Stimulated activated naive CD8-positive, alpha-beta T cell treated with anti-CD3 and anti-CD28 coated beads, Interleukin-15, amount 100 ng/mL, for 72 hours (primary cell): ENCODE measurements around the gene TYW1B.
"Not testable (repeated sequence)": the region's sequence is repeated elsewhere in the genome, so short reads cannot be mapped to it uniquely, and the experiment has no call there.

Experiments used
- ATAC-seq: fragments of 150-1000 bp; cut with Tn5 transposase; 2 replicates; pipeline ENCODE4 v1.10.0; 2021; ENCODE audit warnings: mild to moderate bottlenecking, moderate library complexity
- DNase-seq, 2 donors: peaks; one replicate each; pipeline ENCODE4 v3.0.0; 2021 to 2022
- H3K27ac Mint-ChIP-seq, 2 donors: one replicate each; pipeline ENCODE4 v1.8.0; 2022; ENCODE audit warnings: mild to moderate bottlenecking in 2 of 2, mixed read lengths in 2 of 2, moderate library complexity in 2 of 2
- H3K27me3 Mint-ChIP-seq: one replicate; pipeline ENCODE4 v1.8.0; 2022; ENCODE audit warnings: mixed read lengths
- H3K4me1 Mint-ChIP-seq: one replicate; pipeline ENCODE4 v1.8.0; 2022; ENCODE audit warnings: mild to moderate bottlenecking, mixed read lengths
- H3K4me3 Mint-ChIP-seq, 2 donors: one replicate each; pipeline ENCODE4 v1.8.0; 2022; ENCODE audit warnings: mild to moderate bottlenecking in 2 of 2, mixed read lengths in 2 of 2, moderate library complexity in 1 of 2
- H3K9me3 Mint-ChIP-seq, 2 donors: one replicate each; pipeline ENCODE4 v1.8.0; 2022; ENCODE audit warnings: mixed read lengths in 2 of 2

TYW1B gene

DNA sequence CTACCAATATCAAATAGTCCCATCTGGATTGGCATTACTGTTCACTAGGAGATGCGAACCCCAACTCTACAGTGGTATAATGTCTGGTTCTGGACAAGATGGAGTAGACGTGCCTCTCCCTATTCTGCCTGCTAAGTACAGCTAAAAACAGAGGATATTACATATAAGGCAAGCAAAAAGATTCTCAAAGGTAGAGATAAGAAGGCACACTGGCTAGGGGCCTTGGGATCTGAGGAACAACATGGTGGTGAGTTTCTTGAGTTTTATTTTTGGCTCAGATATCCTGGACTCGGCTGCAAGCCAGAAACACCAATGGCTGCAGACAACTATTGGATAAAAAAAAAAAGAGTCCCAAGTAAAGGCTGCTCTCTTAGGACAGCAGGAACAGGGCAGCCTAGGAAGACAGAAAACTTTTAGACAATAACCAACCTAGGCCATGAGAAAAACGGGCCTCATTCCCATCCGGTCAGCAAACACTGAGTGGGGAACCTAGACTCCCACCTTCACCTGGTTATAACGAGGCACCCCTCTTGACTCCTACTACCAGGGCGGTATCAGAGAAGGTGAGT is 222.1 kb downstream of the TYW1B start:
- not testable (repeated sequence) for H3K4me1 Mint-ChIP-seq, H3K9me3 Mint-ChIP-seq, H3K27ac Mint-ChIP-seq, H3K4me3 Mint-ChIP-seq, H3K27me3 Mint-ChIP-seq, DNase-seq, ATAC-seq

DNA sequence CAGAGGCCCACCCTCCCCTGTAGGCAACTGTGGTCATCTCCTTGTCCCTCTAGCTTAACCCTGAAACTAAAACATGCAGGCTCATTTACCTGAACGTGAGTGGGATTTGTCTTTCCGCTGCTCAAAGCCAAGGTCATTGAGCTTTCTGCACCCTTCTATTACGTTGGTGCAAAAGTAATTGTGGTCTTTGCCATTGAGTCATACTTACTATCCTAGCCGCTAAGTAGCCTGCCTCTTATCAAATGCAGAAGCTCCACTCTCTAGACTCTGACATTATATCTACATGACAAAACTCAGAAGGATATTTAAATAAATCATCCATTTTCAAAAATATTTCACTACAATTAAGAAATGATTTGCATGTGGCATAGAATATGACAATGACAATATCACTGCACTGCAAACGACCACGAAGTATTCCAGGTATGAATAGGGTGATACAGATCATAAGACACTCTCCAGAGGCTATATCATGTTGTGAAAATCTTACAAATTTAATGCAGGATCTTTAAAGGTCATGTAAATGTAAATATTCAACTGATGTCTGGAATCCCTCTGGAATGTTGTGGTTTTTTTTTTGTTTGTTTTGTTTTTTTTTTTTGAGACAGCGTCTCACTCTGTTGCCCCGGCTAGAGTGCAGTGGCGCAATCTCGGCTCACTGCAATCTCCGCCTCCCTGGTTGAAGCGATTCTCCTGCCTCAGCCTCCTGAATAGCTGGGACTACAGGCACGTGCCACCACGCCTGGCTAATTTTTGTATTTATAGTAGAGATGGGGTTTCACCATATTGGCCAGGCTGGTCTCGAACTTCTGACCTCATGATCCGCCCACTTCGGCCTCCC is 223.0 kb downstream of the TYW1B start:
- H3K9me3 Mint-ChIP-seq, H3K27ac Mint-ChIP-seq, H3K4me3 Mint-ChIP-seq, H3K4me1 Mint-ChIP-seq, H3K27me3 Mint-ChIP-seq, DNase-seq, ATAC-seq: not testable (repeated sequence)

DNA sequence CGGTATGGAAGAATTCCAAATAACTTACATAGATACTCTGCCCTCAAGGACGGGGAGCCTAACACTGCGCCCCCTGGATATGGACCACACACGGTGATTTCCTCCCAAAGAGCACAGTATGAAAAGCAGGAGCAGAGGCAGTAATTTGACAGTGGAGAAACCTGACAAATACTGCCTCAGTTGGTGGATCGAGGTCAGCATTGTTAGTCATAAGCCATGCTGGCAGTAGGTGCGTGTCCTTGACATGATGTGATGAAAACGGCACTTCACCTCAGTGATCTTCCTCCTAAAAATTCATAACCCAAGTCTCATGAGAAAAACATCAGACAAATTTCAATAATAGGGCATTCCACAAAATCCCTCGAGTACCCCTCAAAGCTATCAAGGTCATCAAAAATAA is 224.5 kb downstream of the TYW1B start:
- H3K4me1 Mint-ChIP-seq, H3K4me3 Mint-ChIP-seq, DNase-seq, ATAC-seq, H3K27me3 Mint-ChIP-seq, H3K27ac Mint-ChIP-seq, H3K9me3 Mint-ChIP-seq: not testable (repeated sequence)

DNA sequence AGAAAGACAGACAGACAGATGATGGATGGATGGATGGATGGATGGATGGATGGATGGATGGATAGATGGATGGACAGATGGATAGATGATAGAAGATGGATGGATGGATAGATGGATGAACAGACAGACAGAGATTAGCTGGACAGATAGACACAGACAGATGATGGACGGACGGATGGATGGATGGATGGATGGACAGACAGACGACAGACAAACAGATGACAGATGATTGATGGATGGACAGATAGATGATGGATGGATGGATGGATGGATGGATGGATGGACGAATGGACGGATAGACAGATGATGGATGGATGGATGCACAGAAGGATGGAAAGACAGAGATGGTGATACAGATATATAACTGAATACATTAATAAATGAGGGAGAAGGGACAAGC is 224.9 kb downstream of the TYW1B start:
- Mint-ChIP-seq H3K4me1 (no peaks in the 10 kb centered on the region), H3K27me3 (no peaks in the 10 kb centered on the region), H3K9me3 (peaks cover 0 to 8% of the 10 kb centered on the region in 2 donors), H3K4me3 (no peak overlapping the region), H3K27ac (no peak overlapping the region)
- ATAC-seq (no peak), DNase-seq (no peak)

DNA sequence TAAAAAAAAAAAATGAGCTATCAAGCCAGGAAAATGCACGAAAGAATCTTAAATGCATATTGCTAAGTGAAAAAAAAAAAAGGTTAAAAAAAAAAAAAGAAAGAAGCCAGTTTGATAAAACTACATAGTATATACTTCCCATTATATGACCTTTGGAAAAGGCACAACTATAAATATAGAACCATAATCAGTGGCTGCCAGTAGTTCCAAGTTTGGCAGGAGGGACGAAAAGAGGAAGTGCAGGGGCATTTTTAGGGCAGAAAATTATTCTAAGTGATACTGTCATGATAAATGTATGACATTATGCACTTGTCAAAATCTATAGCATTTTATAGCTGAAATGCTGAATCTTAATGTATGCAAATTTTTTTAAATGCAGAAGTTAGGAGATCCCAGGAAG is 226.3 kb downstream of the TYW1B start:
- DNase-seq, H3K27ac Mint-ChIP-seq, H3K4me3 Mint-ChIP-seq, H3K27me3 Mint-ChIP-seq, H3K4me1 Mint-ChIP-seq, H3K9me3 Mint-ChIP-seq, ATAC-seq: not testable (repeated sequence)

DNA sequence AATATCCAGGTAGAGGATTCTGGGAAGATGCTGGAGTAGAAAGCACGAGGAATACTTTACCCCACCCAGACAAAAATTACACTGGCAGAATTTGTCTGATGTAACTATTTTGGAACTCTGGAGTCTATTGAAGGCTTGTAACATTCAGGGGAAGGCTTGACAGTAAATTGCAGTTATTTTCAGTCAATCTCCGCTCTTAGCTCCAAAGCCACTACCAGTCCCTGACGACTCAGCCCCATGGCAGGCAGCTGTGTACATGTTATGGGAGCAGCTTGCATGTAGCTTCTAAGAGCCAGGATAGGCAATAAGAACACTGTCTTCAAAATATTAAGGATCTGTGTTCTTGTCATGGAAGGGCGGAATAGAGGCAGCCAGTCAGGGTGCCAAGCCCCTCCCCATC is 238.0 kb downstream of the TYW1B start:
- H3K9me3 Mint-ChIP-seq: peaks cover 21 to 28% of the 10 kb centered on the region in 2 donors
- not testable (repeated sequence) for H3K27ac Mint-ChIP-seq, H3K4me3 Mint-ChIP-seq, ATAC-seq, H3K4me1 Mint-ChIP-seq, H3K27me3 Mint-ChIP-seq, DNase-seq

DNA sequence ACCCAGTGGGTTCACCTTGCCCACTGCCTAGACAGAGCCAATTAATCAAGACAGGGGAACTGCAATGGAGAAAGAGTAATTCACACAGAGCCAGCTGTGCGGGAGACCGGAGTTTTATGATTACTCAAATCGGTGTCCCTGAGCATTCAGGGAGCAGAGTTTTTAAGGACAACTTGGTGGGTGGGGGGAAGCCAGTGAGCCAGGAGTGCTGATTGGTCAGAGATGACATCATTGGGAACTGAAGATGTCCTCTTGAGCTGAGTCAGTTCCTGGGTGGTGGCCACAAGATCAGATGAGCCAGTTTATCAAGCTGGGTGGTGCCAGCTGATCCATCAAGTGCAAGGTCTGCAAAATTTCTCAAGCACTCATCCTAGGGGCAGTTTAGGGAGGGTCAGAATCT is 240.7 kb downstream of the TYW1B start:
- H3K4me1 Mint-ChIP-seq, H3K27ac Mint-ChIP-seq, H3K27me3 Mint-ChIP-seq, ATAC-seq, DNase-seq, H3K4me3 Mint-ChIP-seq: not testable (repeated sequence)
- H3K9me3 Mint-ChIP-seq: peaks cover 37 to 44% of the 10 kb centered on the region in 2 donors

DNA sequence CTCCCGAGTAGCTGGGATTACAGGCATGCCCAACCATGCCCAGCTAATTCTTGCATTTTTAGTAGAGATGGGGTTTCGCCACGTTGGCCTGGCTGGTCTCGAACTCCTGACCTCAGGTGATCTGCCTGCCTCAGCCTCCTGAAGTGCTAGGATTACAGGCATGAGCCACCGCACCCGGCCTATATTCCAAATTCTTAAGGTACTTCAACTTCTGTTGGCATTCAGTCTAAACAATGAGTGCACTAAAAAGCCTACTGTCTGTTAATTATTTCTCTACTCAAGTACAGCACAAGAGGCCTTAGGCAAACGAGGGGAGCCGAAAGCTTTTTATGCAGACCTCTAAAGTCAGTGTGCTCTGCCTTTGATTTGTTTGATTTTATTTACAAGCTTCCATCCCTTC is 243.4 kb downstream of the TYW1B start:
- H3K27ac Mint-ChIP-seq: peak overlapping the region in 1 of 2 donors; percentile 85
- H3K4me3 Mint-ChIP-seq, DNase-seq, ATAC-seq, H3K4me1 Mint-ChIP-seq, H3K27me3 Mint-ChIP-seq: not testable (repeated sequence)
- peaks cover 26 to 34% of the 10 kb centered on the region in 2 donors for H3K9me3 Mint-ChIP-seq

DNA sequence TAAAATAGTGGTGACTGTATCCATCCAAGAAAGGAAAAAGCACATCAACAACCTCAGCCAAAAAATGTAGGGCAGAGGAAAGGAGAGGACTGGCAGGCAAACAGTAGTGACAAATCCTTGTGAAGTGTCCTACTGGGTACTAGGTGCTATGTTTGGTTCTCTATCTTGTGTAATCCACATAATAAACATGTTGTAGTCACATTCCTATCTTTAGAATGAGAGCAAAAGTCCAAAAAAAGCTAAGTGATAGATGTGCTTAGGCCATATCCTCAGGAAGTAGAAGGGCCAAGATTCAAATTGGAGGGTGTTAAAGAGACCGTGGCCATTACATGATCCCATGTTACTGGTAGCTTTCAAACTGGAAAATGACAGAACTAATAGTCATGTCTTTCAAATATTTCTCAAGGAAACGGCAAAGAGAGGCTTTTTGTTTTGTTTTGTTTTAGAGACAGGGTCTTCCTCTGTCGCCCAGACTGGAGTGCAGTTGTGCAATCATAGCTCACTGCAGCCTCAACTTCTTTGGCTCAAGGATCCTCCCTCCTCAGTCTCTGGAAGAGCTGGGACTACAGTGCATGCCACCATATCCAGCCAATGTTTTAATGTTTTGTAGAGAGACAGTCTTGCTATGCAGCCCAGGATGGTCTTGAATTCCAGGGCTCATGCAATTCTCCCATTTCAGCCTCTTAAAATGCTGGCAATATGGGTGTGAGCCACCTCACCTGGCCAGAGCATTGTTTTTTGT is 244.2 kb downstream of the TYW1B start:
- H3K4me3 Mint-ChIP-seq, H3K27me3 Mint-ChIP-seq, DNase-seq, H3K4me1 Mint-ChIP-seq, ATAC-seq: not testable (repeated sequence)
- Mint-ChIP-seq H3K27ac (peak overlapping the region in 1 of 2 donors; percentile 14), H3K9me3 (peaks cover 26 to 34% of the 10 kb centered on the region in 2 donors)

DNA sequence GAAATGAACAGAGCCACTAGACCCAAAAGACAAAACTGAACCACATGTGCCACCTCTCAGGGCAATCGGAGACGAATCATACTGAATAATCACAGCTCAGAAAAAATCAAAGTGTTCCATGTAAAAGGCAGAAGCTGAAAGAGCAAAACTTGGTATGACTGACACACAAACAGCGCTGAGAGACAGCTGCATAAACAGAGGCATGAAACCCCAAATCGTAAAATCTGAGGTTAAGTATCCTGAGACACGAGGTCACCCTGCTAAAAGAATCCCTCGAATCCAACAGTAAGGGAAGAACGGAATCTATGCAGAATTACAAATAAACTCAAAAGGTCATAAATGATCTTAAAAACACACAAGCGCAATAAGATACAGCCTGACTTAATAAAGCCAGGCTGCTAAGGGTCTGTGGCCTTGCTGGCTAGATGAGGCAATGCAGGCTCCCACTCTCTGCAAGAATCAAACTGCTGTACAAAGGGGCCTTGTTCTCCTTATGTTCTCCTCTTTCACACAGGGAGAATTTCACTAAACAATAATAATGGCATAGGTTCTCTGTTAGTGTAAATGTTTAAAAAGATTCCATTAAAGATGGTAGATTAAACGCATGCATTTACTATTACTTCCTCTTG is 247.7 kb downstream of the TYW1B start:
- not testable (repeated sequence) for ATAC-seq

DNA sequence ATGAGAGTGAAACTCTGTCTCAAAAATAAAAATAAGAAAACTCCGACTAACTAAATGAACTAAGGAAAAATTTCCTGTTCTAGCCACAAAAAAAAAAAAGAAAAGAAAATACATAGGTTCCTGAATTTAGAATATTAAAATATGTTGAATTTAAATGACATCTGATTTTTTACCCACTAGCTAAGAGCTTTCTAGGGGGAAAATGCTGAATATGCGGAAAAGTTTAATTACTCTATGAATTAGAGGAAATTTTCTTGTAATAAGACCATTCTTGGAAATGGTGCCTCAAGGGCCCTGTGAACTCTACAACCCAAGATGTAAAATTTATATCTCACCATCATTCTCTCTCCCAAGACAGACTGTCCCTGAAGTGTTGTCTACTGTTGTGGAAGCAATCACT is 250.9 kb downstream of the TYW1B start:
- H3K27me3 Mint-ChIP-seq: no peaks in the 10 kb centered on the region

More for the DNA sequence above, 247.7 kb downstream of the TYW1B start:
- H3K4me1 Mint-ChIP-seq, H3K27ac Mint-ChIP-seq, H3K27me3 Mint-ChIP-seq, H3K4me3 Mint-ChIP-seq, DNase-seq: not testable (repeated sequence)
- peaks cover 16 to 17% of the 10 kb centered on the region in 2 donors for H3K9me3 Mint-ChIP-seq

DNA sequence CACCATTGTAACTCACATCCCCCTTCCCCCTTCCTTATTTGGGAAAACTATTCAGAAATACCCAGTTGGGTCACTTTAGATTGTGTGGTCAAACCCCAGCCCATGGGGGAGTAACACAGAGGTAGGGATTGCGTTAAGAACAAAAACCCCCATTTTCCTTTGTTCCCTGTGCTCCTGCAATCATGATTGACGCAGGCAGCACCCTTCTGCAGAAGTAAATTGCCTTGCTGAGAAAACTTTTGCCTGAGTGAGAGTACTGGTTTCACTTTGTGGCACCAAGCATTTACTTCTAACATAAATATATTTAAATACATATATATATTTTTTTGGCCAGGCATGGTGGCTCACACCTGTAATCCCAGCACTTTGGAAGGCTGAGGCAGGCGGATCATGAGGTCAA is 266.0 kb downstream of the TYW1B start:
- H3K4me1 Mint-ChIP-seq, DNase-seq, H3K27ac Mint-ChIP-seq, H3K4me3 Mint-ChIP-seq, ATAC-seq, H3K27me3 Mint-ChIP-seq: not testable (repeated sequence)
- H3K9me3 Mint-ChIP-seq: peaks cover 15 to 33% of the 10 kb centered on the region in 2 donors

More for the DNA sequence above, 250.9 kb downstream of the TYW1B start:
- Mint-ChIP-seq H3K27ac (no peak overlapping the region), H3K4me3 (no peak overlapping the region), H3K9me3 (peaks cover 0 to 5% of the 10 kb centered on the region in 2 donors), H3K4me1 (no peaks in the 10 kb centered on the region)
- ATAC-seq: no peak
- DNase-seq: no peak

DNA sequence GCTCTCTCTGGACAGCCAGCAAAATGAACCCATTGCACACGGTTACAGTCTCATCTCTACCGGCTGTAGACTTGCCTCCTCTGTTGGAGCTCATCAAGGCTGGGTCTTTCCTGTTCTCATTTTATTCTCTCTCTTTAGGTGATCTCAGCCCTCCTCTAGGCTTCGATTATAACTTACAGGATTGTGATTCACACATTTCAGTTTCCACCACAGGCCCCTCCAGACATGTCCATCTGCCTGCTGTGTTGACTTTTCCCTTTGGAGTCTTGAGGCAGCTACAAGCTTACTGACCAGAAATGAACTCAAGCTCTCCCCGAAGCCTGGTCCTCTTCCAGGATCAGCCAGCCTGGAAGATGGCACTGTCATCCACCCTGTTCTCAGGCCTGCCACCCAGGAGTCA is 268.5 kb downstream of the TYW1B start:
- not testable (repeated sequence) for DNase-seq, H3K27me3 Mint-ChIP-seq, ATAC-seq

DNA sequence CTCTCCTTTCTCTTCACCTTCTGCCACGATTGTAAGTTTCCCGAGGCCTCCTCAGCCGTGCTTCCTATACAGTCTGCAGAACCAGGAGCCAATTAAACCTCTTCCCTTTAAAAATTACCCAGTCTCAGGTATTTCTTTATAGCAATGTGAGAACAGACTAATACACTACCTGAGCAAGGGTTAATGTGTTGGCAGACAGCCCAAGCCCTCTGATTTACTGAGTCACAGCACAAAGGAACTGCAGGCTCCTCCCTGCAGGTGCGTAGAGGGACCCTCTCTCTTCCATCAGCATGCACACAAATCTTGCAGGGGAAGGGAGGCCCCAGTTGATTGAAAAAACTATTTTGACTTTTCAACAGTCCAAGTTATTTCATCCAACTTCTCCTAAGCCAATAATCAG is 271.3 kb downstream of the TYW1B start:
- H3K9me3 Mint-ChIP-seq: peaks cover 21 to 32% of the 10 kb centered on the region in 2 donors
- H3K4me1 Mint-ChIP-seq, DNase-seq, H3K4me3 Mint-ChIP-seq, H3K27ac Mint-ChIP-seq, ATAC-seq, H3K27me3 Mint-ChIP-seq: not testable (repeated sequence)

More for the DNA sequence above, 268.5 kb downstream of the TYW1B start:
- peaks cover 15 to 32% of the 10 kb centered on the region in 2 donors for H3K9me3 Mint-ChIP-seq
- H3K27ac Mint-ChIP-seq, H3K4me1 Mint-ChIP-seq, H3K4me3 Mint-ChIP-seq: not testable (repeated sequence)

DNA sequence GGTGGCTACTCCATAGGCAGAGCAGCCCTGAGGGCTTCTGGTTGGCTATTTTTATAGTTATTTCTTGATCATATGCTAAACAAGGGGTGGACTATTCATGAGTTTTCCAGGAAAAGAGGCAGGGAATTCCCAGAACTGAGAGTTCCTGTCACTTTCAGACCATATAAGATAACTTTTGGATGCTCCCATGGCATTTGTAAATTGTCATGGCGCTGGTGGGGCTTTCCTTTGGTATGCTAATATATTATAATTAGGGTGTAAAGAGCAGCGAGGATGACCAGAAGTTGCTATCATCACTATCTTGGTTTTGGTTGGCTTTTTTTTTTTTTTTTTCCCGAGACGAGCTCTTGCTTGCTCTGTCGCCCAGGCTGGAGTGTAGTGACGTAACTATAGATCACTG is 272.8 kb downstream of the TYW1B start:
- H3K9me3 Mint-ChIP-seq: peaks cover 15 to 27% of the 10 kb centered on the region in 2 donors
- DNase-seq, H3K4me1 Mint-ChIP-seq, H3K27me3 Mint-ChIP-seq, ATAC-seq, H3K4me3 Mint-ChIP-seq, H3K27ac Mint-ChIP-seq: not testable (repeated sequence)
